GM12878 (cell line): ENCODE results near the gene KIAA0825. TPM values are rescaled to one million over a fixed set of nuclear protein-coding genes. Genes with fewer than 3 reads are reported as not detected.

Experiments
- ATAC-seq: fragments of 200-7000 bp; cut with Tn5 transposase; 3 replicates; pipeline ENCODE4 v1.9.1; 2020; ENCODE audit warnings: mild to moderate bottlenecking, moderate library complexity
- BruUV-seq: library from RNA; stranded (reverse); fragments of 400-500 nt; replicated peaks from 2 replicates; lab custom pipeline; 2021; lab: Mats Ljungman, UMichigan
- CTCF ChIA-PET: fragments of 300-600 bp; sonication (Branson Sonifier 250); formaldehyde crosslinking; extraction: SDS; loops from one replicate; lab custom pipeline; 2021; ENCODE audit warnings: inconsistent platforms; lab: Yijun Ruan, JAX
- POLR2A ChIA-PET: fragments of 350-600 bp; formaldehyde crosslinking; extraction: SDS; loops from one replicate; lab custom pipeline; 2021; ENCODE audit warnings: inconsistent platforms; lab: Charles Lee
- RAD21 ChIA-PET: fragments of 300-600 bp; sonication (Branson Sonifier 250); formaldehyde crosslinking; loops from one replicate; lab custom pipeline; 2023; ENCODE audit warnings: antibody characterized with exemption; ENCODE audit not compliant: unreplicated experiment; lab: Charles Lee
- SMC1A ChIA-PET: fragments of 300-600 bp; sonication (Branson Sonifier 250); formaldehyde crosslinking; loops from one replicate; lab custom pipeline; 2023; ENCODE audit not compliant: unreplicated experiment, uncharacterized antibody; lab: Charles Lee
- DNase-seq: peaks from one replicate; pipeline ENCODE4 v3.0.0-alpha.2; 2011; ENCODE audit warnings: low read depth, low spot score
- FAIRE-seq: peaks from 3 replicates; lab custom pipeline; 2011; peaks lifted over from hg19 to GRCh38; lab: Jason Lieb, UNC
- H2AFZ ChIP-seq: 2 replicates; pipeline ENCODE4 v1.6.0; 2011; ENCODE audit warnings: low read depth, low read length, control low read depth; ENCODE audit not compliant: control insufficient read depth
- H3K27ac ChIP-seq: 2 replicates; pipeline ENCODE4 v1.5.1; 2011; ENCODE audit warnings: control low read depth; ENCODE audit not compliant: control insufficient read depth, insufficient read depth
- H3K27me3 ChIP-seq, 2 experiments: replicated peaks in 1 of 2; 2 replicates each; pipeline versions ENCODE4 v1.6.0 to v1.6.1; 2011; ENCODE audit warnings: low read length in 1 of 2; ENCODE audit not compliant: control insufficient read depth in 2 of 2, insufficient read depth in 2 of 2
- H3K36me3 ChIP-seq, 2 experiments: 2 replicates each; pipeline ENCODE4 v1.5.1; 2011; ENCODE audit warnings: low read length in 1 of 2; ENCODE audit not compliant: control insufficient read depth in 2 of 2, insufficient read depth in 2 of 2
- H3K4me1 ChIP-seq: 2 replicates; pipeline ENCODE4 v1.6.1; 2011; ENCODE audit warnings: mild to moderate bottlenecking, low read length, moderate library complexity, mixed read lengths; ENCODE audit not compliant: control insufficient read depth, insufficient read depth
- H3K4me2 ChIP-seq: 2 replicates; pipeline ENCODE4 v1.6.0; 2011; ENCODE audit warnings: control low read depth; ENCODE audit not compliant: control insufficient read depth, insufficient read depth
- H3K4me3 ChIP-seq: fragments of 200-600 bp; sonication (generic); 2 replicates; pipeline ENCODE4 v1.5.1; 2016
- H3K79me2 ChIP-seq: 2 replicates; pipeline ENCODE4 v1.6.0; 2011; ENCODE audit warnings: low read length; ENCODE audit not compliant: control insufficient read depth, insufficient read depth
- H3K9ac ChIP-seq: 2 replicates; pipeline ENCODE4 v1.8.0; 2011; ENCODE audit warnings: low read length, control low read depth, mixed read lengths; ENCODE audit not compliant: control insufficient read depth, insufficient read depth
- H3K9me3 ChIP-seq: replicated peaks from 3 replicates; pipeline ENCODE4 v1.5.1; 2011; ENCODE audit warnings: mild to moderate bottlenecking, low read length; ENCODE audit not compliant: control insufficient read depth, insufficient read depth
- H4K20me1 ChIP-seq: 2 replicates; pipeline ENCODE4 v1.6.0; 2011; ENCODE audit not compliant: control insufficient read depth, insufficient read depth
- CBX3 ChIP-seq: fragments of 200-600 bp; sonication (generic); IDR thresholded peaks from 2 replicates; pipeline ENCODE4 v1.6.1; 2016; ENCODE audit warnings: low read depth, borderline replicate concordance
- CREM ChIP-seq: IDR thresholded peaks from 2 replicates; pipeline ENCODE4 v1.6.1; 2014; ENCODE audit warnings: antibody characterized with exemption, low read depth
- CUX1 ChIP-seq: IDR thresholded peaks from 2 replicates; pipeline ENCODE4 v1.6.1; 2012; ENCODE audit warnings: improper control_type of control experiment, low read depth, low read length; ENCODE audit not compliant: insufficient replicate concordance
- DPF2 ChIP-seq: fragments of 450-650 bp; IDR thresholded peaks from 2 replicates; pipeline ENCODE4 v1.6.1; 2017; ENCODE audit warnings: mild to moderate bottlenecking
- EZH2 ChIP-seq: IDR thresholded peaks from 2 replicates; pipeline ENCODE4 v1.6.1; 2012; ENCODE audit warnings: low read depth, mild to moderate bottlenecking, control low read depth, inconsistent platforms, low read length, borderline replicate concordance; ENCODE audit not compliant: control insufficient read depth
- IRF4 ChIP-seq: IDR thresholded peaks from 2 replicates; pipeline ENCODE4 v1.6.1; 2011; ENCODE audit warnings: low read depth, low read length
- MTA2 ChIP-seq: fragments of 450-650 bp; IDR thresholded peaks from 2 replicates; pipeline ENCODE4 v1.6.1; 2016; ENCODE audit warnings: low read depth, mild to moderate bottlenecking, moderate library complexity
- NBN ChIP-seq: fragments of 450-650 bp; IDR thresholded peaks from 2 replicates; pipeline ENCODE4 v1.6.1; 2016
- NFYA ChIP-seq: IDR thresholded peaks from 2 replicates; pipeline ENCODE4 v1.6.1; 2011; ENCODE audit warnings: low read depth, mild to moderate bottlenecking, low read length, improper control_type of control experiment, borderline replicate concordance
- SMAD5 ChIP-seq: IDR thresholded peaks from 2 replicates; pipeline ENCODE4 v1.6.1; 2016; ENCODE audit warnings: antibody characterized with exemption, low read depth
- TARDBP ChIP-seq: IDR thresholded peaks from 2 replicates; pipeline ENCODE4 v1.6.1; 2016; ENCODE audit warnings: borderline replicate concordance
- TBL1XR1 ChIP-seq: IDR thresholded peaks from 2 replicates; pipeline ENCODE4 v1.6.1; 2012; ENCODE audit warnings: low read depth, low read length, improper control_type of control experiment
- WGBS: methylation state at CpG from one replicate; pipeline ENCODE4 v1.1.6; 2016; ENCODE audit warnings: low lambda C conversion rate; ENCODE audit not compliant: insufficient replicate concordance, insufficient coverage; ENCODE audit errors: missing lambda C conversion rate; 5-methylcytosine and 5-hydroxymethylcytosine counted together
- in situ Hi-C: fragments of 300-500 bp; cut with MboI; formaldehyde crosslinking; loops from 9 replicates; pipeline ENCODE4 v1.14.3; 2018; ENCODE audit warnings: mixed read lengths
- intact Hi-C: fragments of 100-400 bp; cut with micrococcal nuclease; formaldehyde crosslinking; loops from one replicate; pipeline ENCODE4 v1.14.2; 2022; ENCODE audit not compliant: unreplicated experiment
- polyA plus RNA-seq, 11 experiments: library from polyadenylated mRNA; depleted of rRNA in 4 of 11; unstranded in 6 of 11; stranded (reverse) in 5 of 11; fragments of >200 nt; fragmentation: Nextera tagmentation in 4 of 11; fragmentation: Illumina TruSeq in 1 of 11; extraction: Ambion mirVana in 4 of 11; extraction: Trizol in 1 of 11; gene quantifications; 1 replicate in 1 of 11; 2 replicates in 10 of 11; pipeline versions ENCODE4 v1.2.1 to v1.2.3, GENCODE V29; 2011 to 2016; ENCODE audit warnings: inconsistent platforms in 2 of 11, missing spikeins in 2 of 11, low read depth in 1 of 11
- total RNA-seq, 4 experiments: library from RNA; depleted of rRNA in 3 of 4; stranded (reverse); fragments of >200 nt in 3 of 4; fragmentation: Illumina TruSeq in 1 of 4; extraction: Trizol in 1 of 4; gene quantifications; 2 replicates each; pipeline versions ENCODE4 v1.2.1 to v1.2.3, GENCODE V29; 2013 to 2021
- TF ChIP-seq, protein P1 (sequence below): fragments of 450-650 bp; IDR thresholded peaks from 2 replicates; pipeline ENCODE4 v1.6.1; 2017; ENCODE audit warnings: mild to moderate bottlenecking, moderate library complexity
- TF ChIP-seq, protein P2 (sequence below): IDR thresholded peaks from 2 replicates; pipeline ENCODE4 v1.6.1; 2012; ENCODE audit warnings: low read depth, low read length, improper control_type of control experiment

The KIAA0825 gene
- total and polyA plus RNA-seq, 10 of the 15 experiments (the other 5 are each of a cell fraction or from before 2014, with no cell fraction given) = 0.55 to 1.9 (median 1.5) TPM

GRCh38 chr5:94457788-94458187 lies 160.6 kb downstream of the KIAA0825 start (continued):
- TF ChIP-seq CUX1 (no peak), TBL1XR1 (no peak), NBN (no peak), SMAD5 (no peak), NFYA (no peak), CREM (no peak)
- TF ChIP-seq, all 136 proteins: peak for 0

DNA sequence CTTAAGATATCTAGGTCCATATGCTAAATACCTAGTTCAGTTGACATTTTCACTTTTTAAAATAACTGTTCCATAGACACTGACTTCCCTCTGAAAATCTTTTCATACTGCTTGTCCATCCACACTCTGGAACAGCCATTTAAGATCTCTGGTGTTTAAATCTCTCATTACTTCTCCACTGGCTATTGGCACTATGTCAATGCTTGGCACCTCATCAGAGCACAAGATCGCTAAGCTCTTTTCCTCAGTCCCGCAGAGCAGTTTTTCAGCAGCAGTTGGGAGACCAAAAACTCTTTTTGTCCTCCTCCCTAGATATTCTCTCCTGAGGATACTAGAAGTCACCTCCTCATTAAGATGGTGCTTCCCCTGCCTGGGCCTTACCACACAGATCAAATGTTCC lies 172.7 kb downstream of the KIAA0825 start:
- Histone ChIP-seq H3K9me3 (no peaks in the 10 kb centered on the region), H3K36me3 (no peaks in the 10 kb centered on the region), H3K4me2 (no peak overlapping the region), H3K27ac (no peak overlapping the region), H4K20me1 (no peaks in the 10 kb centered on the region), H3K4me3 (no peak overlapping the region), H3K79me2 (no peaks in the 10 kb centered on the region), H3K9ac (no peak overlapping the region), H3K27me3 (no peaks in the 10 kb centered on the region), H2AFZ (no peak overlapping the region), H3K4me1 (no peaks in the 10 kb centered on the region)
- 95% methylated on average over 2 of the region's 2 CpGs for WGBS
- intact Hi-C loops (no loop called here), in situ Hi-C loops (no loop called here)
- ChIA-PET SMC1A (no interaction called here), POLR2A (no interaction called here), RAD21 (no interaction called here), CTCF (no interaction called here)
- BruUV-seq = no TSS peak
- DNase-seq = no peak
- FAIRE-seq = no peak
- no peak for ATAC-seq
- TF ChIP-seq, protein P1, sequence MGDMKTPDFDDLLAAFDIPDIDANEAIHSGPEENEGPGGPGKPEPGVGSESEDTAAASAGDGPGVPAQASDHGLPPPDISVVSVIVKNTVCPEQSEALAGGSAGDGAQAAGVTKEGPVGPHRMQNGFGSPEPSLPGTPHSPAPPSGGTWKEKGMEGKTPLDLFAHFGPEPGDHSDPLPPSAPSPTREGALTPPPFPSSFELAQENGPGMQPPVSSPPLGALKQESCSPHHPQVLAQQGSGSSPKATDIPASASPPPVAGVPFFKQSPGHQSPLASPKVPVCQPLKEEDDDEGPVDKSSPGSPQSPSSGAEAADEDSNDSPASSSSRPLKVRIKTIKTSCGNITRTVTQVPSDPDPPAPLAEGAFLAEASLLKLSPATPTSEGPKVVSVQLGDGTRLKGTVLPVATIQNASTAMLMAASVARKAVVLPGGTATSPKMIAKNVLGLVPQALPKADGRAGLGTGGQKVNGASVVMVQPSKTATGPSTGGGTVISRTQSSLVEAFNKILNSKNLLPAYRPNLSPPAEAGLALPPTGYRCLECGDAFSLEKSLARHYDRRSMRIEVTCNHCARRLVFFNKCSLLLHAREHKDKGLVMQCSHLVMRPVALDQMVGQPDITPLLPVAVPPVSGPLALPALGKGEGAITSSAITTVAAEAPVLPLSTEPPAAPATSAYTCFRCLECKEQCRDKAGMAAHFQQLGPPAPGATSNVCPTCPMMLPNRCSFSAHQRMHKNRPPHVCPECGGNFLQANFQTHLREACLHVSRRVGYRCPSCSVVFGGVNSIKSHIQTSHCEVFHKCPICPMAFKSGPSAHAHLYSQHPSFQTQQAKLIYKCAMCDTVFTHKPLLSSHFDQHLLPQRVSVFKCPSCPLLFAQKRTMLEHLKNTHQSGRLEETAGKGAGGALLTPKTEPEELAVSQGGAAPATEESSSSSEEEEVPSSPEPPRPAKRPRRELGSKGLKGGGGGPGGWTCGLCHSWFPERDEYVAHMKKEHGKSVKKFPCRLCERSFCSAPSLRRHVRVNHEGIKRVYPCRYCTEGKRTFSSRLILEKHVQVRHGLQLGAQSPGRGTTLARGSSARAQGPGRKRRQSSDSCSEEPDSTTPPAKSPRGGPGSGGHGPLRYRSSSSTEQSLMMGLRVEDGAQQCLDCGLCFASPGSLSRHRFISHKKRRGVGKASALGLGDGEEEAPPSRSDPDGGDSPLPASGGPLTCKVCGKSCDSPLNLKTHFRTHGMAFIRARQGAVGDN = no peak
- TF ChIP-seq MTA2 = no peak
- no peak for TF ChIP-seq NFYA
- no peak for TF ChIP-seq CREM
- TF ChIP-seq, protein P2, sequence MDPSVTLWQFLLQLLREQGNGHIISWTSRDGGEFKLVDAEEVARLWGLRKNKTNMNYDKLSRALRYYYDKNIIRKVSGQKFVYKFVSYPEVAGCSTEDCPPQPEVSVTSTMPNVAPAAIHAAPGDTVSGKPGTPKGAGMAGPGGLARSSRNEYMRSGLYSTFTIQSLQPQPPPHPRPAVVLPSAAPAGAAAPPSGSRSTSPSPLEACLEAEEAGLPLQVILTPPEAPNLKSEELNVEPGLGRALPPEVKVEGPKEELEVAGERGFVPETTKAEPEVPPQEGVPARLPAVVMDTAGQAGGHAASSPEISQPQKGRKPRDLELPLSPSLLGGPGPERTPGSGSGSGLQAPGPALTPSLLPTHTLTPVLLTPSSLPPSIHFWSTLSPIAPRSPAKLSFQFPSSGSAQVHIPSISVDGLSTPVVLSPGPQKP = no peak
- no peak for TF ChIP-seq IRF4
- TF ChIP-seq DPF2 = no peak
- TF ChIP-seq TARDBP = no peak
- no peak for TF ChIP-seq CBX3
- no peak for TF ChIP-seq EZH2
